Stimulated activated CD4-positive, alpha-beta T cell treated with anti-CD3 and anti-CD28 coated beads, Interleukin-2, amount 100 ng/mL, for 24 hours (primary cell): ENCODE data around the gene TNFSF13.

ENCODE experiments used
- DNase-seq, 2 donors: peaks; one replicate each; pipeline ENCODE4 v3.0.0-alpha.2; 2020

The TNFSF13 gene

GRCh38 chr17:7553356-7553755 lies 5.2 kb upstream of the TNFSF13 start:
- DNase-seq = no peak

DNA sequence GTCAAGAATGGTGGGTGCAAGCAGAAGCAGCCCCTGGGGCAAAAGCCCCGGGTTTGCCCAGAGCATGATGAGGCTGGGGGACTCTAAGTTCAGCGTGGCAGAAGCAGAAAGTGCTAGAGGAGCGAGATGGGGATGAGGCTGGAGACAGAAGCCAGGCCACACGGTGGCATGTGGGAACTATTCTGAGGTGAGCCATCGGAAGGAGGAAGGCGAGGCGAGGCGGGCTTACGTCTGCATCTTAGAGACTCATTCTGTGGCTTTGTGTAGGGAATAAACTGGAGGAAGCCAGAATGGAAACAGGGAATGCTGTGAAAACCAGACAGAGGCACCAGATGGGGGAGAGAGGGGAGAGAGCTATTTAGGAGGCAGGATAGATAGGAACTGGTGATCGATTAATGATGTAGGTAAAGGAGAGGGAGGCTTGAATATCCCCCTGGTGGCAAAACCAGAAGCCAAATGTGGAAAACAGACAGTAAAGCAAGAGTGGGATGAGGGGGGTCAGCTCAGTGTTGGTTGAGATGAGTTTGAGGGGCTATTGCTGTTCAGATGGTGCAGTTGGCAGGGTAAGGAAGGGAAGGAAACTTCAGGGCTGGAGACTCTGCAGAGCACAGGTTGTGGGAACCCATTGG lies 3.1 kb upstream of the TNFSF13 start:
- no peak for DNase-seq

DNA sequence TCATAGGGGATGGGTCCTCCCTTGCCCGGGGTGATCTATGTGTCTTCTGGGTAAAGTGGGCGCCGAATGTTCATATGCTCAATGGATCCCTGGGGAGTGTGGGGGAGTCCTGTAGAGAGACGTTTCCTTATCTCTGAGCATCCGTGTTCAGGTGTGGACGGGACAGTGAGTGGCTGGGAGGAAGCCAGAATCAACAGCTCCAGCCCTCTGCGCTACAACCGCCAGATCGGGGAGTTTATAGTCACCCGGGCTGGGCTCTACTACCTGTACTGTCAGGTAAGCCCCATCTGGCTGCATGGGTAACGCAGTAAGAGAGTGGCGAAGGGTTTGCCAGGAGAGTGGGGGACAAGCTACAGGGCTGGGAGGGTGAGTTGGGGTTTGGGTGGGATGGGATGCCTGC lies 1.9 kb upstream of the TNFSF13 start:
- no peak for DNase-seq

- DNase-seq = no peak
Observed at GRCh38 chr17:7557147-7557764, 1.3 kb upstream of the TNFSF13 start.

DNA sequence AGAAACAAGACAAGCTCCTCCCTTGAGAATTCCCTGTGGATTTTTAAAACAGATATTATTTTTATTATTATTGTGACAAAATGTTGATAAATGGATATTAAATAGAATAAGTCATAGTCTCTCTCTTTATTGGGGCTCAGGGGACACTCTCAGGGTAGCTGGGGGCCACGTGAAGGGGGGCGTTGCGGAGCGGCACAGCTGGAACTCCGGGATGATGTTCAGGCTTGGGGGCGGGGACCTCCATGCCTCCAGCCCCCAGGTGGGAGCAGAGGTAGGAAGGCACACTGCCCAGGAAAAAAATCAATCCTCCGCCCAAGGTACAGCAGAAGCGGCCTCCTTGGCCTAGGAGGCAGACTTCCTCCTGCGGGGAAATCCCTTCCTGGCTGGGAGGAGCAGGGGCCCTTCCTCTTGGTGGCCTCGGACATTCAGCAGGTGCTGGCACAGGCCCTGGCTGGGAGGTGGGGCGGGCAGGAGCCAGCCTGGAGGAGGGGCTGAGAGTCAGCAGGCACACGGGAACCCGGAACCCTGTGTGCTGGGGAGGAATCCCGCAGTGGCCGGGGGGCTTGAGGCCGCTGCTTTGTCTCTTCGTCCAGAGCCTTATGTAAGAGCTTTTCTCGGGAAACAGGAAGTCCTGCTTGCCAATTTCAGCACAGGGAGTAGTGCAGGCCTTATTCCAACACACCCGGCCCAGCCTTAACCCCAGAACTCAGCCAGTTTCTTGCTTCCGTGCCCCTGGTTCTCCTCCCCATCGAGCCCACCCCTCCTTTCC lies 591 bp upstream of the TNFSF13 start:
- DNase-seq = peak in 1 of 2 donors; percentile 41

DNA sequence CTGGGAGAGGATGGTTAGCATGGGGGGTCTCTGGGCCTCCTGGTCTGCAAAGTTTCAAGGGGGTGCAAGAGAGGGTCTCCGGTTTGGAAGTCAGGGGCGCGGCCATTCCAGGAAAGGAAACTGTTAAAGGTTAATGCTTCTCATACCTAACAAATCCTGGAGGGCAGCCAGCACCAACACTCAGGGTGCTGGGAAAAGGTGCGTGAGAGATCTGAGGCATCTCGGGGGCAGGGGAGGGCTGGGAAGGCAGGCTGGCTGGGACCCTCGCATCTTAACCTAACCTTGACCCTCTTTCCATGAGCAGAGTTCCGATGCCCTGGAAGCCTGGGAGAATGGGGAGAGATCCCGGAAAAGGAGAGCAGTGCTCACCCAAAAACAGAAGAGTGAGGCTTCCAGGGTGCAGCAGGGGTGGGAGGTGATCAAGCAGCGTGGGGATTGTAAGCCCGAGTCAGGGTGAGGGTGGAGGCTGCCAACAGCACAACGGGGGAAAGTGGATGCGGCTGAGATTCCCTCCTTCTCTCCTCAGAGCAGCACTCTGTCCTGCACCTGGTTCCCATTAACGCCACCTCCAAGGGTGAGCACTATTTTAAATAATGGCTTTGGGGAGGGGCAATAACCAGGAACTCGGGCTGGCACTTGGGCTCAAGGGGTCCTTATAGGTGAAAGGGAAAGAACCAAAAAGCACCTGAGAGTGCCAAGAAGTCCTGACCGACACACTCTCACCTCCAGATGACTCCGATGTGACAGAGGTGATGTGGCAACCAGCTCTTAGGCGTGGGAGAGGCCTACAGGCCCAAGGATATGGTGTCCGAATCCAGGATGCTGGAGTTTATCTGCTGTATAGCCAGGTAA lies 996 bp downstream of the TNFSF13 start:
- DNase-seq = no peak

- DNase-seq = peak; percentile 72 to 75
Observed at GRCh38 chr17:7560172-7561027, 1.9 kb downstream of the TNFSF13 start.

DNA sequence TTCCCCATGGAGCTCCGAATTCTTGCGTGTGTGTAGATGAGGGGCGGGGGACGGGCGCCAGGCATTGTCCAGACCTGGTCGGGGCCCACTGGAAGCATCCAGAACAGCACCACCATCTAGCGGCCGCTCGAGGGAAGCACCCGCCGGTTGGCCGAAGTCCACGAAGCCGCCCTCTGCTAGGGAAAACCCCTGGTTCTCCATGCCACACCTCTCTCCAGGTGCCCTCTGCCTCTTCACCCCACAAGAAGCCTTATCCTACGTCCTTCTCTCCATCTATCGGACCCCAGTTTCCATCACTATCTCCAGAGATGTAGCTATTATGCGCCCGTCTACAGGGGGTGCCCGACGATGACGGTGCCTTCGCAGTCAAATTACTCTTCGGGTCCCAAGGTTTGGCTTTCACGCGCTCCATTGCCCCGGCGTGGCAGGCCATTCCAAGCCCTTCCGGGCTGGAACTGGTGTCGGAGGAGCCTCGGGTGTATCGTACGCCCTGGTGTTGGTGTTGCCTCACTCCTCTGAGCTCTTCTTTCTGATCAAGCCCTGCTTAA lies 2.6 kb downstream of the TNFSF13 start:
- peak; percentile 89 to 91 for DNase-seq

GRCh38 chr17:7561589-7562207 lies 3.1 kb downstream of the TNFSF13 start, which contains the start of gene SENP3:
SENP3 (plus strand) TSS chr17:7561919; CDS start chr17:7563077, 1,158 bp downstream.
- peak; percentile 91 to 93 for DNase-seq

- peak in 1 of 2 donors; percentile 36 for DNase-seq
Observed at GRCh38 chr17:7562208-7562605, 3.7 kb downstream of the TNFSF13 start.

- no peak for DNase-seq
Observed at GRCh38 chr17:7563115-7563869, 4.7 kb downstream of the TNFSF13 start.

DNA sequence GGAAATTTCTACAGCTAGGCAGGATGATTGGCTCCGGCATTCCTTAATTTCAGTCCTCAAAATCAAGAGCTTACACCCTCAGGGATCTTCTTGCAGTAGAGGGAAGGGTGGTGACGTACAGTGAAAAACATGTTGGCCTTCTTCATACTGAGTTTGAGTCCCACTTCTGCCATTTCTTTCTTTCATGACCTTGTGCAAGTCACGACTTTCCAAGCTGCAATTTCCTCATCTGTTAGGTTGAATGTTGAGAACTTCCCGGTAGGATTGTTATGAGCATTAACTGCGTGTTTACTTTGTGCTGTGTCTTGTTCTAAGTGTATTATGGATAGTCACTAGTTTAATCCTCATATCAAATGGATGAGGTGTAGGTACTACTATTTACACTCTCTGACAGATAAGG lies 11.0 kb downstream of the TNFSF13 start:
- DNase-seq = no peak

- no peak for DNase-seq
Observed at GRCh38 chr17:7570351-7570750, 11.8 kb downstream of the TNFSF13 start.

- DNase-seq = no peak
Observed at GRCh38 chr17:7572338-7572587, 13.7 kb downstream of the TNFSF13 start.

DNA sequence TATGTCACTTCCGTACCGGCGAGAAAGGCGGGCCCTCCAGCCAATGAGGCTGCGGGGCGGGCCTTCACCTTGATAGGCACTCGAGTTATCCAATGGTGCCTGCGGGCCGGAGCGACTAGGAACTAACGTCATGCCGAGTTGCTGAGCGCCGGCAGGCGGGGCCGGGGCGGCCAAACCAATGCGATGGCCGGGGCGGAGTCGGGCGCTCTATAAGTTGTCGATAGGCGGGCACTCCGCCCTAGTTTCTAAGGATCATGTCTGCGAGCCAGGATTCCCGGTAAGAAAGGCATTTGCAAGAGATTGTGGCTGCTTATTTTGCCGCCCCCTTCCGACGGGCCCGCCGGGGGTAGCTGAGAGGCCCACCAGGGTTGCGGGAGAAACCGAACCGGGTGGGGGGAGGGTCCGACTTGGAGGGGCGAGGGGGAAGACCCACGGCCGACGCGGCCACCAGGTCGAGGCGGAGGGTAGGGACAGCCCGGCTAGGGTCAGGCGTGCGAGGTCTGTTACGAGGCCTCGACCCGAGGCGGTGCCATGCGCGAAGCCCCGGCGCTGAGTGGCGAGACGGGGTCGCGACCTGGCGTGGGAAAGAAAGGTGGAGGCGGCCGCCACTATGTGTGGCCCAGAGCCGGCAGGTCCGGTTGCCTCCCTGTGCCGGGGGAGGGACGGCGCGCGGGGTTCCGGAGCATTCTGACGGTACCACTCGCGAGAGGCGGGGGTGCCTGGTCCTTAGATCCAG lies 14.2 kb downstream of the TNFSF13 start:
- DNase-seq = peak; percentile 100

- peak; percentile 90 for DNase-seq
Observed at GRCh38 chr17:7573324-7574080, 15.0 kb downstream of the TNFSF13 start.

DNA sequence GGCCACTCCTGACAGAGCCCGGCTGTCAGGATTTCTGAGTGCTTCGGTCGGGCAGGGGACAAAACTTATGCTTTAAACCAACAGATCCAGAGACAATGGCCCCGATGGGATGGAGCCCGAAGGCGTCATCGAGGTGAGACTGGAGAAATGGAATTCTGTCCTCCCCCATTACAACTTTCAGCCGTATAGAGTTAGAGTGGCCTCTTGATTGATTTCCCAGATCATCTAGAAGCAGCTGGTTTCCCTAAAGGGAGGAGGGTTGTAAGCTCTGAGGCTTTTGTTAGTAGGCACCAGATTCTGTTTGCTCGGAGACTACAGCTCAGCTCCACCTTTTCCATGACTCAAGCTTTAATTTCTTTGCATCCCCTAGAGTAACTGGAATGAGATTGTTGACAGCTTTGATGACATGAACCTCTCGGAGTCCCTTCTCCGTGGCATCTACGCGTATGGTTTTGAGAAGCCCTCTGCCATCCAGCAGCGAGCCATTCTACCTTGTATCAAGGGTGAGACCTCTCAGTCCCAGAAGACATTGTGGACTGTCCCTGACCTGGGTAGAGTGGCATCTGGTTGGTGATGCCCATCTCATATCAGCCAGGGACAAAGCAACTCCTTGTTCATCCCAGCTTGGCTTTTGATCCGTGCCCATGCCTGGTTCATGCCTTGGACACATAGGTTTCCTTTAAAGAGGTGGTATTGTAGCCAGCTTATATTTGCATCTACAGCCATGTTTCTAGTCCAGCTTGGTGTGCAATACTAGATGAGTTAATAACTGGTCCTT lies 15.8 kb downstream of the TNFSF13 start:
- DNase-seq = no peak

DNA sequence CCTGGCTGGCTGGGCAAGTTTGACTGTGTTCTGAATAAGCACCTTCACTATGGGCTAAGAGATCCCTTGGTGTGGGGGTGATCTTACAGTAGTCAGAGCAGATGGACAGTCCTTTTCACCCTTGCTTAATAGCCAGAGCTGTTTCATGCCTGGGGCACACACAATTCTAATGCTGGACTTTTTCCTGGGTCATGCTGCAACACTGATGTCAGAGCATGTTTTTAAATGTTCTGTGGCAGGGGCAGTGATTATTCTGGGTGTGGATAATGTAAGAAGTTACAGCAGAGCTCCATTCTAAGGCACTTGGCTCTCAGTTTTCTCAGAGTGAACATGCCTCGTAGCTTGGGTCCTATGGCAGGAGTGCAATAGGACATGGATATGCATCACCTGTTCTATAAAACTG lies 16.9 kb downstream of the TNFSF13 start:
- DNase-seq = no peak
